ENCODE data around the gene LATS1.

The LATS1 gene

GRCh38 chr6:149660028-149660427, 57.9 kb downstream of the LATS1 start:
- no peak for DNase-seq (ENCODE audit: low read depth)
- TF ChIP-seq POLR2A (IDR thresholded peaks at IDR 0.05; ENCODE audit: extremely low read depth, insufficient read length) (no peak), CTCF (IDR thresholded peaks at IDR 0.05; ENCODE audit: low read depth, low read length) (no peak), MYC (IDR thresholded peaks at IDR 0.05; ENCODE audit: low read depth, low read length) (no peak), MAX (IDR thresholded peaks at IDR 0.05; ENCODE audit: low read depth, low read length) (no peak)
- no peak overlapping the region for H3K4me3 ChIP-seq (ENCODE audit: low read depth, low read length)

- no peak overlapping the region for H3K4me3 ChIP-seq (ENCODE audit: low read depth, low read length)
- DNase-seq (ENCODE audit: low read depth), result no peak
- TF ChIP-seq POLR2A (IDR thresholded peaks at IDR 0.05; ENCODE audit: extremely low read depth, insufficient read length), result no peak
- TF ChIP-seq CTCF (IDR thresholded peaks at IDR 0.05; ENCODE audit: low read depth, low read length), result no peak
- TF ChIP-seq MAX (IDR thresholded peaks at IDR 0.05; ENCODE audit: low read depth, low read length), result no peak
- TF ChIP-seq MYC (IDR thresholded peaks at IDR 0.05; ENCODE audit: low read depth, low read length), result no peak
Measured at GRCh38 chr6:149657441-149657840, 60.5 kb downstream of the LATS1 start.

- TF ChIP-seq MYC (IDR thresholded peaks at IDR 0.05; ENCODE audit: low read depth, low read length) (no peak), MAX (IDR thresholded peaks at IDR 0.05; ENCODE audit: low read depth, low read length) (no peak), POLR2A (IDR thresholded peaks at IDR 0.05; ENCODE audit: extremely low read depth, insufficient read length) (no peak), CTCF (IDR thresholded peaks at IDR 0.05; ENCODE audit: low read depth, low read length) (no peak)
- H3K4me3 ChIP-seq (ENCODE audit: low read depth, low read length), result no peak overlapping the region
- DNase-seq (ENCODE audit: low read depth), result no peak
Measured at GRCh38 chr6:149651056-149651455, 66.8 kb downstream of the LATS1 start.

- peak within 1 kb of the TSS; percentile 89 for H3K4me3 ChIP-seq (ENCODE audit: low read depth, low read length)
- TF ChIP-seq MAX (IDR thresholded peaks at IDR 0.05; ENCODE audit: low read depth, low read length) (peak; percentile 88), POLR2A (IDR thresholded peaks at IDR 0.05; ENCODE audit: extremely low read depth, insufficient read length) (peak; percentile 66), MYC (IDR thresholded peaks at IDR 0.05; ENCODE audit: low read depth, low read length) (peak; percentile 51; the same call in 1 of the 2 replicates), CTCF (IDR thresholded peaks at IDR 0.05; ENCODE audit: low read depth, low read length) (no peak)
- peak; percentile 93 for DNase-seq (ENCODE audit: low read depth)
Measured at GRCh38 chr6:149648148-149649145, 69.5 kb downstream of the LATS1 start, which contains the start of gene KATNA1. KATNA1 (minus strand) TSS chr6:149648714; CDS start chr6:149638547, 10,167 bp downstream.

- H3K4me3 ChIP-seq (ENCODE audit: low read depth, low read length), result peak overlapping the region; percentile 89
- no peak for DNase-seq (ENCODE audit: low read depth)
- no peak for TF ChIP-seq POLR2A (IDR thresholded peaks at IDR 0.05; ENCODE audit: extremely low read depth, insufficient read length)
- no peak for TF ChIP-seq CTCF (IDR thresholded peaks at IDR 0.05; ENCODE audit: low read depth, low read length)
Measured at GRCh38 chr6:149646599-149646998, 71.3 kb downstream of the LATS1 start.

Data from NB4 (cell line).